Hepatocyte (in vitro differentiated cells): ENCODE measurements around the gene DLG2. TPM values are rescaled to one million over a fixed set of nuclear protein-coding genes. Genes with fewer than 3 reads are reported as not detected.

ENCODE experiments used
- DNase-seq: peaks from one replicate; pipeline ENCODE4 v3.0.0-alpha.2; 2016; ENCODE audit warnings: low spot score
- H2AFZ ChIP-seq: fragments of 200-600 bp; sonication (generic); 2 replicates; pipeline ENCODE4 v1.6.0; 2016; ENCODE audit warnings: antibody characterized with exemption, mild to moderate bottlenecking
- H3K27ac ChIP-seq: fragments of 200-600 bp; sonication (generic); 2 replicates; pipeline ENCODE4 v1.5.1; 2016; ENCODE audit warnings: mild to moderate bottlenecking
- H3K27me3 ChIP-seq: fragments of 200-600 bp; sonication (generic); 2 replicates; pipeline ENCODE4 v1.6.1; 2016
- H3K36me3 ChIP-seq: fragments of 200-600 bp; sonication (generic); replicated peaks from 2 replicates; pipeline ENCODE4 v1.5.1; 2016; ENCODE audit warnings: low read depth; ENCODE audit not compliant: insufficient read depth
- H3K4me1 ChIP-seq: fragments of 200-600 bp; sonication (generic); 2 replicates; pipeline ENCODE4 v1.5.1; 2016; ENCODE audit warnings: mild to moderate bottlenecking, moderate library complexity; ENCODE audit not compliant: insufficient read depth
- H3K4me2 ChIP-seq: fragments of 200-600 bp; sonication (generic); 2 replicates; pipeline ENCODE4 v1.6.0; 2016
- H3K4me3 ChIP-seq: fragments of 200-600 bp; sonication (generic); 2 replicates; pipeline ENCODE4 v1.5.1; 2016; ENCODE audit warnings: mild to moderate bottlenecking
- H3K79me2 ChIP-seq: fragments of 200-600 bp; sonication (generic); 2 replicates; pipeline ENCODE4 v1.6.0; 2017; ENCODE audit warnings: mild to moderate bottlenecking
- H3K9me2 ChIP-seq: fragments of 200-600 bp; sonication (generic); replicated peaks from 2 replicates; pipeline ENCODE4 v1.6.0; 2017; ENCODE audit warnings: mild to moderate bottlenecking; ENCODE audit not compliant: insufficient read depth
- H3K9me3 ChIP-seq: fragments of 200-600 bp; sonication (generic); 2 replicates; pipeline ENCODE4 v1.5.1; 2016; ENCODE audit warnings: low read depth, mild to moderate bottlenecking
- H4K20me1 ChIP-seq: fragments of 200-600 bp; sonication (generic); 2 replicates; pipeline ENCODE4 v1.6.0; 2016; ENCODE audit warnings: mild to moderate bottlenecking; ENCODE audit not compliant: insufficient read depth, poor library complexity, severe bottlenecking
- CTCF ChIP-seq: fragments of 200-600 bp; sonication (generic); IDR thresholded peaks from 2 replicates; pipeline ENCODE4 v1.5.1; 2016; ENCODE audit warnings: antibody characterized with exemption, mild to moderate bottlenecking; ENCODE audit not compliant: poor library complexity
- EZH2 ChIP-seq: fragments of 200-600 bp; sonication (generic); IDR thresholded peaks from 2 replicates; pipeline ENCODE4 v1.6.1; 2016; ENCODE audit warnings: antibody characterized with exemption, mild to moderate bottlenecking, borderline replicate concordance
- EZH2phosphoT487 ChIP-seq: fragments of 200-600 bp; sonication (generic); IDR thresholded peaks from one replicate; pipeline ENCODE4 v1.6.1; 2018; ENCODE audit warnings: antibody characterized with exemption, mild to moderate bottlenecking, low read depth, moderate library complexity; ENCODE audit not compliant: unreplicated experiment, severe bottlenecking
- WGBS: methylation state at CpG from one replicate; pipeline ENCODE4 v1.1.6; 2016; ENCODE audit warnings: low lambda C conversion rate; ENCODE audit errors: missing lambda C conversion rate; 5-methylcytosine and 5-hydroxymethylcytosine counted together
- polyA plus RNA-seq: library from polyadenylated mRNA; unstranded; fragments of >200 nt; fragmentation: Nextera tagmentation; extraction: Ambion mirVana; gene quantifications from 2 replicates; pipeline ENCODE4 v1.2.1, GENCODE V29; 2016
- total RNA-seq: library from RNA; depleted of rRNA; stranded (reverse); fragments of >200 nt; gene quantifications from 2 replicates; pipeline ENCODE4 v1.2.3, GENCODE V29; 2014

DLG2 gene
- total and polyA plus RNA-seq, 2 experiments from 2014 or later, result 2.6 to 6.8 TPM

- 94% methylated on average over 4 of the region's 4 CpGs for WGBS
- DNase-seq, result no peak
- H3K4me1 ChIP-seq, result no peaks in the 10 kb centered on the region
- H3K27ac ChIP-seq, result no peak overlapping the region
- no peaks in the 10 kb centered on the region for H3K27me3 ChIP-seq
- no peak overlapping the region for H2AFZ ChIP-seq
- no peaks in the 10 kb centered on the region for H3K36me3 ChIP-seq
- H3K79me2 ChIP-seq, result no peaks in the 10 kb centered on the region
- H4K20me1 ChIP-seq, result no peaks in the 10 kb centered on the region
- no peak overlapping the region for H3K4me3 ChIP-seq
- no peaks in the 10 kb centered on the region for H3K9me3 ChIP-seq
- no peaks in the 10 kb centered on the region for H3K9me2 ChIP-seq
- no peak for TF ChIP-seq EZH2phosphoT487
- no peak for TF ChIP-seq EZH2
- no peak for TF ChIP-seq CTCF
- no peak overlapping the region for H3K4me2 ChIP-seq
Measured at GRCh38 chr11:85603220-85603619, 23.9 kb downstream of the DLG2 start.

GRCh38 chr11:85602526-85603213 lies 24.5 kb downstream of the DLG2 start:
- no peak overlapping the region for H3K4me2 ChIP-seq
- no peaks in the 10 kb centered on the region for H3K27me3 ChIP-seq
- H4K20me1 ChIP-seq, result no peaks in the 10 kb centered on the region
- no peak overlapping the region for H2AFZ ChIP-seq
- H3K4me3 ChIP-seq, result no peak overlapping the region
- 99% methylated on average over 2 of the region's 2 CpGs for WGBS
- no peak for TF ChIP-seq EZH2
- TF ChIP-seq EZH2phosphoT487, result no peak
- no peak for TF ChIP-seq CTCF
- no peaks in the 10 kb centered on the region for H3K9me2 ChIP-seq
- H3K27ac ChIP-seq, result no peak overlapping the region
- DNase-seq, result no peak
- no peaks in the 10 kb centered on the region for H3K4me1 ChIP-seq
- H3K9me3 ChIP-seq, result no peaks in the 10 kb centered on the region
- H3K79me2 ChIP-seq, result no peaks in the 10 kb centered on the region
- H3K36me3 ChIP-seq, result no peaks in the 10 kb centered on the region

DNA sequence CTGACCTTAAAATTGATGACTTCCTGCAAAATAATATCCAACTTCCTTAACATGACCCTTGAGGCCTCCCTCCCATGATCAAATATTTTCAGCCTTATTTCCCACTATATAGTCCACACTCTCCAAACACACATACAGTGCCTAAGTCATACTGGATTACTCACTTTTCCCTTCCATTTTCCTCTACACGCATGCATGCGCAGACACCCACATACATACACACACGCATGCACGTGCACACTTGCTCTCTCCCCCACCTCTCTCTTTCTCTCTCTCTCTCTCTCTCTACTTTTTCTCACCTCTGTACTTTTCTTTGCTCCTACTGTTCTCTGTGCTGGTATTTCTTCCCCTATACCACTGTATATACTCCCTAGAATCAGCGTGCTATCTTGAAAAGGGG lies 28.1 kb downstream of the DLG2 start:
- no peak for TF ChIP-seq EZH2phosphoT487
- no peak for TF ChIP-seq EZH2
- TF ChIP-seq CTCF, result no peak
- 73% methylated on average over 5 of the region's 5 CpGs for WGBS
- Histone ChIP-seq H3K4me2 (no peak overlapping the region), H3K9me2 (no peaks in the 10 kb centered on the region), H3K9me3 (no peaks in the 10 kb centered on the region), H3K4me1 (no peaks in the 10 kb centered on the region), H3K27ac (no peak overlapping the region), H4K20me1 (no peaks in the 10 kb centered on the region), H3K27me3 (no peaks in the 10 kb centered on the region), H3K79me2 (no peaks in the 10 kb centered on the region), H3K36me3 (no peaks in the 10 kb centered on the region), H2AFZ (no peak overlapping the region), H3K4me3 (no peak overlapping the region)
- DNase-seq, result no peak
